HCT116 (cell line): ENCODE measurements around the gene TLN1.

Experiments used
- ATF3 ChIP-seq: IDR thresholded peaks from 2 replicates; pipeline ENCODE4 v1.6.1; 2012
- CEBPB ChIP-seq: IDR thresholded peaks from 2 replicates; pipeline ENCODE4 v1.6.1; 2012; ENCODE audit warnings: low read depth
- CTCF ChIP-seq, 3 experiments: fragments of 200-600 bp in 1 of 3; sonication (generic) in 1 of 3; IDR thresholded peaks in 2 of 3; conservative IDR thresholded peaks in 1 of 3; 2 replicates each; pipeline ENCODE4 v1.5.1; 2012 to 2017; ENCODE audit warnings: low read depth in 2 of 3, low read length in 2 of 3, antibody characterized with exemption in 1 of 3, borderline replicate concordance in 1 of 3, control low read depth in 1 of 3, mild to moderate bottlenecking in 1 of 3, mixed read lengths in 1 of 3, mixed run types in 1 of 3, moderate library complexity in 1 of 3; ENCODE audit not compliant: insufficient read depth in 1 of 3
- EZH2 ChIP-seq: fragments of 200-600 bp; sonication (generic); IDR thresholded peaks from 2 replicates; pipeline ENCODE4 v1.6.1; 2017; ENCODE audit warnings: antibody characterized with exemption, mixed run types
- EZH2phosphoT487 ChIP-seq: fragments of 200-600 bp; IDR thresholded peaks from 2 replicates; pipeline ENCODE4 v1.6.1; 2018; ENCODE audit warnings: antibody characterized with exemption, borderline replicate concordance
- MAX ChIP-seq: IDR thresholded peaks from 2 replicates; pipeline ENCODE4 v1.6.1; 2012
- POLR2A ChIP-seq: IDR thresholded peaks from 2 replicates; pipeline ENCODE4 v1.7.0; 2011; ENCODE audit warnings: borderline replicate concordance; ENCODE audit not compliant: insufficient read depth, insufficient read length; ENCODE audit errors: extremely low read depth
- POLR2AphosphoS5 ChIP-seq: IDR thresholded peaks from 2 replicates; pipeline ENCODE4 v1.6.1; 2011; ENCODE audit warnings: mild to moderate bottlenecking, low read depth, low read length, moderate library complexity
- RAD21 ChIP-seq: IDR thresholded peaks from 2 replicates; pipeline ENCODE4 v1.6.1; 2012; ENCODE audit warnings: low read depth, mild to moderate bottlenecking
- SIN3A ChIP-seq: IDR thresholded peaks from 2 replicates; pipeline ENCODE4 v1.6.1; 2012; ENCODE audit warnings: low read depth
- ZBTB33 ChIP-seq: IDR thresholded peaks from 2 replicates; pipeline ENCODE4 v1.6.1; 2011; ENCODE audit warnings: mild to moderate bottlenecking, low read length, moderate library complexity; ENCODE audit not compliant: insufficient replicate concordance; ENCODE audit errors: extremely low read depth

- no peak for TF ChIP-seq CTCF (IDR thresholded peaks at IDR 0.05 in 2 of 3, conservative IDR thresholded peaks at IDR 0.05 in 1 of 3; ENCODE audit: borderline replicate concordance in 1 of 3, insufficient read depth in 1 of 3, low read depth in 2 of 3, low read length in 2 of 3)
- no peak for TF ChIP-seq POLR2A
- no peak for TF ChIP-seq SIN3A
- TF ChIP-seq CEBPB, result peak; percentile 49
- TF ChIP-seq POLR2AphosphoS5, result no peak
- TF ChIP-seq EZH2phosphoT487, result no peak
- TF ChIP-seq ZBTB33, result no peak
- TF ChIP-seq RAD21, result no peak
- TF ChIP-seq EZH2, result no peak
- TF ChIP-seq MAX, result no peak
- no peak for TF ChIP-seq ATF3
Observed at GRCh38 chr9:35771943-35772342, 39.9 kb upstream of the TLN1 start.
